ENCODE measurements around the gene CPA3.

Gene CPA3

DNA sequence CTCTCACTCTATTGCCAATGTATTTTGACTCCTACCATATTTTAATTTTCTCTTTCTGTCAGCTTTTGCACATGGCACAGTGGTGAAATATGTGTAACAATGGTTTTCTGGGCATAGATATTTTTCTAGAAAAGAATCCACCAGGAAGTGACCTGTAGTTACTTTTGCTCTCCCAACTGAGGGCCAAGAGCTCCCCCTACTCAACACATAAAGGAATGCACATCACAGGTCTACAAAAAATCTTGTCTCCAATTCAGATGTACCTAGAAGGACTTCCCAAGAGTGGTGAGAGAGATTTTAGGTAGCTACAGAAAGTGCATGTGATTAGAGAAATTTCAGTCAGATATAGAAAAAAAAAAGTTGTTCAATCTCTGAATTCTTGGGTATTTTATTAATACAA, 15.6 kb downstream of the CPA3 start:
- H3K27me3 ChIP-seq (ENCODE audit: control insufficient read depth in 5 of 5, insufficient read depth in 4 of 5, low read length in 5 of 5): no peaks in the 10 kb centered on the region
- no peak overlapping the region for H3K4me3 ChIP-seq (ENCODE audit: low read depth in 1 of 5, low read length in 5 of 5)
- H3K4me1 ChIP-seq (ENCODE audit: control insufficient read depth in 5 of 5, insufficient read depth in 5 of 5, low read length in 5 of 5): peaks cover 0 to 9% (median 4%) of the 10 kb centered on the region in 5 donors
- H3K9ac ChIP-seq (ENCODE audit: low read length in 5 of 5): no peak overlapping the region
- H3K27ac ChIP-seq (ENCODE audit: low read depth, low read length): no peak overlapping the region
- H3K9me3 ChIP-seq (ENCODE audit: control insufficient read depth in 5 of 5, low read length in 5 of 5): no peaks in the 10 kb centered on the region
- no peaks in the 10 kb centered on the region for H3K36me3 ChIP-seq (ENCODE audit: control insufficient read depth in 5 of 5, insufficient read depth in 5 of 5, low read length in 5 of 5)

DNA sequence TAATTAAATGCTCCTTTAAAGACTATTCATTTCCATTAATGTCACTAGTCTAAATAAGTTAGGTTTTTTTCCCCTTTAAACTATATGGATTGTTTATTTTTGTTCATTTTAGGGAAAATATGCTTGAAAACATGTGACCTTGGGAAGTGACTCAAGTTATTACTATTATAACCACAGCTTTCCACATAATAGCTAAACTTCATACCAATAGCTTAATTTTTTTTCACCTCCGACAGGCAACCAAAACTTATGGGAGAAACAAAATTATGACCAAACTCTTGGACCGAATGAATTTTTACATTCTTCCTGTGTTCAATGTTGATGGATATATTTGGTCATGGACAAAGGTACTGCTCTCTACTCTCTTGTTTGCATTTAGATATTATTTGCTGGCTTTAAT, 16.2 kb downstream of the CPA3 start:
- Histone ChIP-seq H3K9ac (ENCODE audit: low read length in 5 of 5) (no peak overlapping the region), H3K9me3 (ENCODE audit: control insufficient read depth in 5 of 5, low read length in 5 of 5) (no peaks in the 10 kb centered on the region), H3K27ac (ENCODE audit: low read depth, low read length) (no peak overlapping the region), H3K36me3 (ENCODE audit: control insufficient read depth in 5 of 5, insufficient read depth in 5 of 5, low read length in 5 of 5) (no peaks in the 10 kb centered on the region), H3K4me1 (ENCODE audit: control insufficient read depth in 5 of 5, insufficient read depth in 5 of 5, low read length in 5 of 5) (peaks cover 0 to 9% (median 4%) of the 10 kb centered on the region in 5 donors), H3K4me3 (ENCODE audit: low read depth in 1 of 5, low read length in 5 of 5) (no peak overlapping the region), H3K27me3 (ENCODE audit: control insufficient read depth in 5 of 5, insufficient read depth in 4 of 5, low read length in 5 of 5) (no peaks in the 10 kb centered on the region)

DNA sequence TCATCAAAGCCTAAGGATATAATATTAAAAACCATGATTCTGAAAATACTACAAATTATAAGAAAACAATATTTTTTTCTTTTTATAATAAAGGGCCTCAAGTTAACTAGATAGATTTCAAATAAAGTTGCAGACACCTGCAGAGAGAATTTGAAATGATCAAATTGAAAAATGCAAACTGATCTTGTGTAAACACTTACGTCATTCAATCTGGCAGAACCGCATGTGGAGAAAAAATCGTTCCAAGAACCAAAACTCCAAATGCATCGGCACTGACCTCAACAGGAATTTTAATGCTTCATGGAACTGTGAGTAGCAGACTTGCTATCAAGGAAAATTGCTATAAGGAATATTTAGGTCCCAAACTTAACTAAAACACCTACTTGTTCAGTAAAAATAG, 17.2 kb downstream of the CPA3 start:
- Histone ChIP-seq H3K27ac (ENCODE audit: low read depth, low read length) (no peak overlapping the region), H3K4me3 (ENCODE audit: low read depth in 1 of 5, low read length in 5 of 5) (no peak overlapping the region), H3K9me3 (ENCODE audit: control insufficient read depth in 5 of 5, low read length in 5 of 5) (no peaks in the 10 kb centered on the region), H3K9ac (ENCODE audit: low read length in 5 of 5) (no peak overlapping the region), H3K4me1 (ENCODE audit: control insufficient read depth in 5 of 5, insufficient read depth in 5 of 5, low read length in 5 of 5) (peaks cover 0 to 9% (median 4%) of the 10 kb centered on the region in 5 donors), H3K36me3 (ENCODE audit: control insufficient read depth in 5 of 5, insufficient read depth in 5 of 5, low read length in 5 of 5) (no peaks in the 10 kb centered on the region), H3K27me3 (ENCODE audit: control insufficient read depth in 5 of 5, insufficient read depth in 4 of 5, low read length in 5 of 5) (no peaks in the 10 kb centered on the region)

- Histone ChIP-seq H3K27ac (ENCODE audit: low read depth, low read length) (no peak overlapping the region), H3K27me3 (ENCODE audit: control insufficient read depth in 5 of 5, insufficient read depth in 4 of 5, low read length in 5 of 5) (no peaks in the 10 kb centered on the region), H3K4me1 (ENCODE audit: control insufficient read depth in 5 of 5, insufficient read depth in 5 of 5, low read length in 5 of 5) (peaks cover 0 to 9% (median 4%) of the 10 kb centered on the region in 5 donors), H3K4me3 (ENCODE audit: low read depth in 1 of 5, low read length in 5 of 5) (no peak overlapping the region), H3K36me3 (ENCODE audit: control insufficient read depth in 5 of 5, insufficient read depth in 5 of 5, low read length in 5 of 5) (no peaks in the 10 kb centered on the region), H3K9ac (ENCODE audit: low read length in 5 of 5) (no peak overlapping the region), H3K9me3 (ENCODE audit: control insufficient read depth in 5 of 5, low read length in 5 of 5) (no peaks in the 10 kb centered on the region)
These were observed 18.1 kb downstream of the CPA3 start for GRCh38 chr3:148883163-148883562.

- H3K4me1 ChIP-seq (ENCODE audit: control insufficient read depth in 5 of 5, insufficient read depth in 5 of 5, low read length in 5 of 5): peaks cover 0 to 9% (median 4%) of the 10 kb centered on the region in 5 donors
- H3K9me3 ChIP-seq (ENCODE audit: control insufficient read depth in 5 of 5, low read length in 5 of 5): no peaks in the 10 kb centered on the region
- H3K4me3 ChIP-seq (ENCODE audit: low read depth in 1 of 5, low read length in 5 of 5): no peak overlapping the region
- no peak overlapping the region for H3K27ac ChIP-seq (ENCODE audit: low read depth, low read length)
- no peaks in the 10 kb centered on the region for H3K27me3 ChIP-seq (ENCODE audit: control insufficient read depth in 5 of 5, insufficient read depth in 4 of 5, low read length in 5 of 5)
- no peaks in the 10 kb centered on the region for H3K36me3 ChIP-seq (ENCODE audit: control insufficient read depth in 5 of 5, insufficient read depth in 5 of 5, low read length in 5 of 5)
- H3K9ac ChIP-seq (ENCODE audit: low read length in 5 of 5): no peak overlapping the region
These were observed 19.2 kb downstream of the CPA3 start for GRCh38 chr3:148884261-148884660.

GRCh38 chr3:148889828-148890227, 24.7 kb downstream of the CPA3 start:
- Histone ChIP-seq H3K4me3 (ENCODE audit: low read depth in 1 of 5, low read length in 5 of 5) (no peak overlapping the region), H3K27ac (ENCODE audit: low read depth, low read length) (no peak overlapping the region), H3K4me1 (ENCODE audit: control insufficient read depth in 5 of 5, insufficient read depth in 5 of 5, low read length in 5 of 5) (no peaks in the 10 kb centered on the region), H3K36me3 (ENCODE audit: control insufficient read depth in 5 of 5, insufficient read depth in 5 of 5, low read length in 5 of 5) (no peaks in the 10 kb centered on the region), H3K9ac (ENCODE audit: low read length in 5 of 5) (no peak overlapping the region), H3K9me3 (ENCODE audit: control insufficient read depth in 5 of 5, low read length in 5 of 5) (peaks cover 0 to 4% (median 0%) of the 10 kb centered on the region in 5 donors), H3K27me3 (ENCODE audit: control insufficient read depth in 5 of 5, insufficient read depth in 4 of 5, low read length in 5 of 5) (no peaks in the 10 kb centered on the region)

- H3K27ac ChIP-seq (ENCODE audit: low read depth, low read length): no peak overlapping the region
- H3K9me3 ChIP-seq (ENCODE audit: control insufficient read depth in 5 of 5, low read length in 5 of 5): peaks cover 0 to 4% (median 0%) of the 10 kb centered on the region in 5 donors
- H3K4me1 ChIP-seq (ENCODE audit: control insufficient read depth in 5 of 5, insufficient read depth in 5 of 5, low read length in 5 of 5): no peaks in the 10 kb centered on the region
- H3K36me3 ChIP-seq (ENCODE audit: control insufficient read depth in 5 of 5, insufficient read depth in 5 of 5, low read length in 5 of 5): no peaks in the 10 kb centered on the region
- H3K9ac ChIP-seq (ENCODE audit: low read length in 5 of 5): no peak overlapping the region
- no peak overlapping the region for H3K4me3 ChIP-seq (ENCODE audit: low read depth in 1 of 5, low read length in 5 of 5)
- H3K27me3 ChIP-seq (ENCODE audit: control insufficient read depth in 5 of 5, insufficient read depth in 4 of 5, low read length in 5 of 5): no peaks in the 10 kb centered on the region
These were observed 31.0 kb downstream of the CPA3 start for GRCh38 chr3:148896062-148896461.

DNA sequence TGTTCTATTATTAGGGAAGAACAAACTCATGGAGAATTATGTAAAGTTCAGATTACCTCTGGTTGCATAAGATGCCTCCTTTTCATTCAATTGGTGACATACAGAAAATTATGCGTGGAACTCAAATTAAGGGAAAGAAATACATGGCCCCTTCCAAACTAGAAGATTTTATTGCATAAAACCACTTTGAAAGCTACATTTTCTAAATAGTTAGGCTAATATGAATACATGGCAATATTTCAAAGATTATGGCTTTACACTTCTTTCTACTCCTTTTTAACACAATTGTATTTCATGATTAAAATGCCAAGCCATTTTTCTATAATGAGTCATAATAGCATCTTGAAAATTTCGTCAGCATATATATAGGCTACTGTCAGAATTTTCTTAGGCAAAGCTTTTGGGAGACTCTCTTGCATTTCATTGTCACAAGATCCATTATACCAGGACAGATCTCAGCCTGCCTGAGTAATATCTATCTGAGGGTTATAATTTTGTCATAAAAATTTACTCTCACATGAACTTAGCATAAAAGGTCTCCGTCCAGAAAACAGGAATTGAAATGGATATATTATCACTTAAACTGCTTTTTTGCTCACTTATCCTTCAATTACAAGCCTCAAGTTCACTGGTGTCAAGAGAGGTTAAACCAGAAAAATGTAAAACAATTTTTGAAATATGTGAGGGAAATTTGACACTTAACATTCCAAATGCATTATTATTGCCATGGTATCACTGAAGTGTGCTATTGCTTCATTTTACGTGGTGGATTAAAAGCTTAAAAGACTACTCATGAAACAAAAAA, 37.1 kb downstream of the CPA3 start:
- Histone ChIP-seq H3K9ac (ENCODE audit: low read length in 5 of 5) (no peak overlapping the region), H3K9me3 (ENCODE audit: control insufficient read depth in 5 of 5, low read length in 5 of 5) (no peaks in the 10 kb centered on the region), H3K4me3 (ENCODE audit: low read depth in 1 of 5, low read length in 5 of 5) (no peak overlapping the region), H3K27me3 (ENCODE audit: control insufficient read depth in 5 of 5, insufficient read depth in 4 of 5, low read length in 5 of 5) (no peaks in the 10 kb centered on the region), H3K4me1 (ENCODE audit: control insufficient read depth in 5 of 5, insufficient read depth in 5 of 5, low read length in 5 of 5) (no peaks in the 10 kb centered on the region), H3K36me3 (ENCODE audit: control insufficient read depth in 5 of 5, insufficient read depth in 5 of 5, low read length in 5 of 5) (no peaks in the 10 kb centered on the region), H3K27ac (ENCODE audit: low read depth, low read length) (no peak overlapping the region)

DNA sequence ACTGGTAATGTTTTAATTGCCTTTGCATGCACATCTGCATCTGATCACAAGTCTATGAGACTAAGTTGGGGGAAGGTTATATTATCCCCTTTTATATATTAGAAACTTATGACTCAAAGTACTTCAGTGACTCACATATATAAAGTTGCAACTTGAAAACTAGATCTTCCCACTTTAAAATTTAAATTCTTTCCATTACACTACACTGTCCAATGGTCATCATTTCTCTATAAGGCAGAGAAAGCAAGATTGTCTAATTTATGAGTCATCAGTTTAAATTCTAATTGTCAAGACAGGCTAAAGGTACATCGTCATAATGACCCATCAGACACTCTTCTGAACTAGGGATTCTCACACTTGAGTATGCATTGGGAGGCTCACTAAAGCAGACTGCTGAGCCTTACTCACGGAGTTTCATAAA, 37.9 kb downstream of the CPA3 start:
- Histone ChIP-seq H3K4me3 (ENCODE audit: low read depth in 1 of 5, low read length in 5 of 5) (no peak overlapping the region), H3K36me3 (ENCODE audit: control insufficient read depth in 5 of 5, insufficient read depth in 5 of 5, low read length in 5 of 5) (no peaks in the 10 kb centered on the region), H3K9ac (ENCODE audit: low read length in 5 of 5) (no peak overlapping the region), H3K27me3 (ENCODE audit: control insufficient read depth in 5 of 5, insufficient read depth in 4 of 5, low read length in 5 of 5) (no peaks in the 10 kb centered on the region), H3K27ac (ENCODE audit: low read depth, low read length) (no peak overlapping the region), H3K4me1 (ENCODE audit: control insufficient read depth in 5 of 5, insufficient read depth in 5 of 5, low read length in 5 of 5) (no peaks in the 10 kb centered on the region), H3K9me3 (ENCODE audit: control insufficient read depth in 5 of 5, low read length in 5 of 5) (no peaks in the 10 kb centered on the region)

- Histone ChIP-seq H3K4me3 (ENCODE audit: low read depth in 1 of 5, low read length in 5 of 5) (no peak overlapping the region), H3K4me1 (ENCODE audit: control insufficient read depth in 5 of 5, insufficient read depth in 5 of 5, low read length in 5 of 5) (no peaks in the 10 kb centered on the region), H3K36me3 (ENCODE audit: control insufficient read depth in 5 of 5, insufficient read depth in 5 of 5, low read length in 5 of 5) (no peaks in the 10 kb centered on the region), H3K9me3 (ENCODE audit: control insufficient read depth in 5 of 5, low read length in 5 of 5) (no peaks in the 10 kb centered on the region), H3K27me3 (ENCODE audit: control insufficient read depth in 5 of 5, insufficient read depth in 4 of 5, low read length in 5 of 5) (no peaks in the 10 kb centered on the region), H3K27ac (ENCODE audit: low read depth, low read length) (no peak overlapping the region), H3K9ac (ENCODE audit: low read length in 5 of 5) (no peak overlapping the region)
These were observed 38.8 kb downstream of the CPA3 start for GRCh38 chr3:148903941-148904340.

Data from subcutaneous abdominal adipose tissue (tissue), 5 donors.